ENCODE data around the gene KIF23. TPM values are rescaled to one million over a fixed set of nuclear protein-coding genes. Genes with fewer than 3 reads are reported as not detected.

Gene KIF23
- total RNA-seq, 4 donors from 2014 or later: 1.9 to 11.5 (median 5.2) TPM

DNA sequence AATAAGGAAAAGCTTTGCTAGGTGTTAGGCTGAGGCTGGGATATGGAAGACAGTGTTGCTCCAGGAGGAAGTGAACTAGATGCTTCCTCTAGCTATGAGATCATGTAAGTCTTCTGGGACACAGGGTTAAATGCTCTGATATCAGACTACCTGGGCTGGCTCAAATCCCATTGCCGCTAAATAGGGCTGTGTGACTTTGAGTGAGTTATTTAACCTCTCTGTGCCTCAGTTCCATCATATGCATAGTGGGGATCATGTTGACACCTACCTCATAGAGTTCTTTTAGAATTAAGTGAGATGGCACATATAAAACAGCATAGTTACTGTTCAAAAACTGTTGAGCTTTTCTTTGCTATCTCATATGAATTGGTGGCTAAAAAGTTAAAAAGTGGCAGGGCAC is 51.1 kb downstream of the KIF23 start:
- WGBS, 2 donors (ENCODE audit: low coverage in 1 of 2): 89 to 100% methylated on average over 1 of the region's 1 CpG
- intact Hi-C loops (cut with DNase I; ENCODE audit: low total_unique reads): no loop called here
- peaks cover 9 to 55% (median 21%) of the 10 kb centered on the region in 4 donors for H3K4me1 ChIP-seq

GRCh38 chr15:69466733-69467132 is 52.6 kb downstream of the KIF23 start:
- H3K4me3 ChIP-seq: no peak overlapping the region
- H3K27ac ChIP-seq: peak overlapping the region in 1 of 4 donors; percentile 32
- DNase-seq: no peak
- no peaks in the 10 kb centered on the region for H3K27me3 ChIP-seq
- intact Hi-C loops (cut with DNase I; ENCODE audit: low total_unique reads): no loop called here
- peaks cover 9 to 48% (median 19%) of the 10 kb centered on the region in 4 donors for H3K4me1 ChIP-seq
- no peaks in the 10 kb centered on the region for H3K36me3 ChIP-seq
- no peak for TF ChIP-seq EP300 (IDR thresholded peaks at IDR 0.05; ENCODE audit: low read depth)
- no peak for TF ChIP-seq POLR2A (IDR thresholded peaks at IDR 0.05)
- TF ChIP-seq, protein P1, sequence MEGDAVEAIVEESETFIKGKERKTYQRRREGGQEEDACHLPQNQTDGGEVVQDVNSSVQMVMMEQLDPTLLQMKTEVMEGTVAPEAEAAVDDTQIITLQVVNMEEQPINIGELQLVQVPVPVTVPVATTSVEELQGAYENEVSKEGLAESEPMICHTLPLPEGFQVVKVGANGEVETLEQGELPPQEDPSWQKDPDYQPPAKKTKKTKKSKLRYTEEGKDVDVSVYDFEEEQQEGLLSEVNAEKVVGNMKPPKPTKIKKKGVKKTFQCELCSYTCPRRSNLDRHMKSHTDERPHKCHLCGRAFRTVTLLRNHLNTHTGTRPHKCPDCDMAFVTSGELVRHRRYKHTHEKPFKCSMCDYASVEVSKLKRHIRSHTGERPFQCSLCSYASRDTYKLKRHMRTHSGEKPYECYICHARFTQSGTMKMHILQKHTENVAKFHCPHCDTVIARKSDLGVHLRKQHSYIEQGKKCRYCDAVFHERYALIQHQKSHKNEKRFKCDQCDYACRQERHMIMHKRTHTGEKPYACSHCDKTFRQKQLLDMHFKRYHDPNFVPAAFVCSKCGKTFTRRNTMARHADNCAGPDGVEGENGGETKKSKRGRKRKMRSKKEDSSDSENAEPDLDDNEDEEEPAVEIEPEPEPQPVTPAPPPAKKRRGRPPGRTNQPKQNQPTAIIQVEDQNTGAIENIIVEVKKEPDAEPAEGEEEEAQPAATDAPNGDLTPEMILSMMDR (IDR thresholded peaks at IDR 0.05): no peak
- no peak for TF ChIP-seq POLR2AphosphoS5 (IDR thresholded peaks at IDR 0.05)
- no peaks in the 10 kb centered on the region for H3K9me3 ChIP-seq
- WGBS, 2 donors (ENCODE audit: low coverage in 1 of 2): 50 to 70% methylated on average over 2 of the region's 2 CpGs
- in situ Hi-C loops (cut with MboI; ENCODE audit: low pct_ligation_motif_present in 1 of 4, low pct_unique_long_range_greater_than_20kb in 1 of 4, low sequenced_read_pairs in 3 of 4): no loop called here

More for the DNA sequence above, 51.1 kb downstream of the KIF23 start:
- TF ChIP-seq POLR2A (IDR thresholded peaks at IDR 0.05) (no peak), POLR2AphosphoS5 (IDR thresholded peaks at IDR 0.05) (no peak), EP300 (IDR thresholded peaks at IDR 0.05; ENCODE audit: low read depth) (no peak)
- TF ChIP-seq, protein P1 (IDR thresholded peaks at IDR 0.05): no peak
- H3K27me3 ChIP-seq: no peaks in the 10 kb centered on the region
- no peak overlapping the region for H3K4me3 ChIP-seq
- H3K27ac ChIP-seq: no peak overlapping the region
- DNase-seq: no peak
- H3K36me3 ChIP-seq: no peaks in the 10 kb centered on the region
- in situ Hi-C loops (cut with MboI; ENCODE audit: low pct_ligation_motif_present in 1 of 4, low pct_unique_long_range_greater_than_20kb in 1 of 4, low sequenced_read_pairs in 3 of 4): no loop called here
- no peaks in the 10 kb centered on the region for H3K9me3 ChIP-seq

DNA sequence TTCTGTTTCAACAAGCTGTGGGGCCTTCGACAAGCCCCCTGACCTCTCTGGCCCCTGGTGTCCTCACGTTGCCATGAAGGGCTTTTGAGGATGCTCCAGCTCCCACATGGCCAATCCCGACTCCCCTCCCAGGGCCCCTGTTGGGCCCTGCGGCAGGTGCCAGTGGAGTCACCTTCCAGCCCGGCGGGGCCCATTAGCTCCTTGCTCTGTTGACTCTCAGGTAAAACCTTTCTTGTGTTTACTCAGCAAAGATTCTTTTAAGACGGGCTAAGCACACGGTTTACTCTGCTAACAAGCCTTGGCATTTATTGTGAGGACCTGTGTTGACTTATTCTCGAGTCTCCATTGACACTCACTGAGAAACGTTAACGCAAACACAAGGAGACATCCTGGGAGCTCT is 53.5 kb downstream of the KIF23 start:
- Histone ChIP-seq H3K9me3 (no peaks in the 10 kb centered on the region), H3K27me3 (no peaks in the 10 kb centered on the region), H3K36me3 (no peaks in the 10 kb centered on the region), H3K4me1 (peaks cover 7 to 42% (median 14%) of the 10 kb centered on the region in 4 donors), H3K4me3 (no peak overlapping the region), H3K27ac (peak overlapping the region; percentile 9 to 43 (median 26))
- TF ChIP-seq POLR2AphosphoS5 (IDR thresholded peaks at IDR 0.05) (no peak), POLR2A (IDR thresholded peaks at IDR 0.05) (no peak), EP300 (IDR thresholded peaks at IDR 0.05; ENCODE audit: low read depth) (no peak)
- TF ChIP-seq, protein P1 (IDR thresholded peaks at IDR 0.05): no peak
- 47 to 67% methylated on average over 2 to 11 of the region's 11 CpGs for WGBS, 2 donors (ENCODE audit: low coverage in 1 of 2)
- DNase-seq: peak; percentile 23
- in situ Hi-C loops (cut with MboI; ENCODE audit: low pct_ligation_motif_present in 1 of 4, low pct_unique_long_range_greater_than_20kb in 1 of 4, low sequenced_read_pairs in 3 of 4): no loop called here
- intact Hi-C loops (cut with DNase I; ENCODE audit: low total_unique reads): no loop called here

DNA sequence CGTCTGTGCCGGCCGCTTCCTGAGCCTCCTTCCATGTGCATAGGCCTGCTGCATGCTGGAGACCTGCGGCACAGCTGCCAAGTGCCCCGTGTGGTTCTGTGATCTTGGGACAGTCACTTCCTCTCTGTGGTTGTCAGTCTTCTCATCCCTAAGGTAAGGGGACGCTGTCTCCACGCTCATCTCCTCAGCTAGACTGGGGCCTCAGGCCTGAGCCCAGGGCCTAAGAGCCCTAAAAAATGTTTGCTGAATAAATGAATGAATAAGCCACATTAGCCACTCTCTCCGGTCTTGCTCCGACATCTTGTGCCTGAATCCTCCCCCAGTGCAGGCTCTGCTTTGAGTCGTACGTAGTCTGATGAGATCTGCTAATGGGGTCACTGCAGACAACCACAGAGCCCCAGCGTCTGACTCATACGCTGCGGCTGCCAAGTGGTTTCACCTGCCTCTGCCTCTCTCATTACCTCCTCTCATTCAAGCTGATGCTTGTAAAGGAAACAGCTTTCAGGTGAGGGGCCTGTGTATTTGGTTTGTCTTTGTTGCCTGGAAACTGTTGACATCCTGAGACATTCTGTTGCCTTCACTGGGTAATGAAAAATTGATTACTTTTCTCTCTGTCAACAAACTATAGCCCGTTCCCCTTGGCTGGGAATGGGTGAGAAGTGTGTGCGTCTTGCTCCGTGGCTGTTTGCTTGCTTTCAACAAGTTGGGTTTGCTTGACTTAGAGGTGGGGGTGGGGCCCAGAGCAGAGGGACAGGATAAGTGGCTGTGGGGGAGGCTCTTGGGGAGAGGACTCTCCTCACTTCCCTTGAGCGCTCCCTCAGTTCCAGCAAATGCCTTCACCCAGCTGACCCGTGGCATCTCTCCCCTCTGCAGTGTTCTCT is 54.3 kb downstream of the KIF23 start:
- intact Hi-C loops (cut with DNase I; ENCODE audit: low total_unique reads): no loop called here
- 40 to 49% methylated on average over 1 to 19 of the region's 19 CpGs for WGBS, 2 donors (ENCODE audit: low coverage in 1 of 2)
- Histone ChIP-seq H3K36me3 (no peaks in the 10 kb centered on the region), H3K4me1 (peaks cover 5 to 37% (median 10%) of the 10 kb centered on the region in 4 donors), H3K9me3 (no peaks in the 10 kb centered on the region), H3K27ac (peak overlapping the region; percentile 15 to 45 (median 34)), H3K4me3 (no peak overlapping the region), H3K27me3 (no peaks in the 10 kb centered on the region)
- TF ChIP-seq POLR2AphosphoS5 (IDR thresholded peaks at IDR 0.05) (no peak), EP300 (IDR thresholded peaks at IDR 0.05; ENCODE audit: low read depth) (no peak), POLR2A (IDR thresholded peaks at IDR 0.05) (no peak)
- TF ChIP-seq, protein P1 (IDR thresholded peaks at IDR 0.05): no peak
- peak; percentile 61 for DNase-seq
- in situ Hi-C loops (cut with MboI; ENCODE audit: low pct_ligation_motif_present in 1 of 4, low pct_unique_long_range_greater_than_20kb in 1 of 4, low sequenced_read_pairs in 3 of 4): no loop called here

Measured in transverse colon (tissue), 4 donors.